MCF 10A (cell line): ENCODE results near the gene PIGU. TPM values are rescaled to one million over a fixed set of nuclear protein-coding genes. Genes with fewer than 3 reads are reported as not detected.

Experiments used
- BruUV-seq: library from RNA; stranded (reverse); fragments of 400-500 nt; replicated peaks from 2 replicates; lab custom pipeline; 2021; lab: Mats Ljungman, UMichigan
- CTCF ChIA-PET: fragments of 300-600 bp; sonication (Branson Sonifier 250); formaldehyde crosslinking; extraction: SDS; loops from one replicate; lab custom pipeline; 2021; ENCODE audit warnings: antibody characterized with exemption, inconsistent platforms; lab: Yijun Ruan, JAX
- POLR2A ChIA-PET: fragments of 300-600, 350-650 bp; sonication (Branson Sonifier 250); formaldehyde crosslinking; extraction: SDS; loops from one replicate; lab custom pipeline; 2020; ENCODE audit warnings: antibody characterized with exemption, inconsistent platforms; lab: Yijun Ruan, JAX
- DNase-seq: peaks from one replicate; pipeline ENCODE4 v3.0.0-alpha.2; 2018; ENCODE audit not compliant: unreplicated experiment
- H3K27ac Mint-ChIP-seq: one replicate; pipeline ENCODE4 v1.8.0; 2022; ENCODE audit warnings: mild to moderate bottlenecking, low read depth, mixed read lengths; ENCODE audit not compliant: unreplicated experiment
- H3K27me3 Mint-ChIP-seq: one replicate; pipeline ENCODE4 v1.8.0; 2022; ENCODE audit warnings: mixed read lengths; ENCODE audit not compliant: insufficient read depth, unreplicated experiment
- H3K36me3 Mint-ChIP-seq: one replicate; pipeline ENCODE4 v1.8.0; 2022; ENCODE audit warnings: mild to moderate bottlenecking, moderate library complexity, mixed read lengths; ENCODE audit not compliant: insufficient read depth, unreplicated experiment
- H3K4me1 Mint-ChIP-seq: one replicate; pipeline ENCODE4 v1.8.0; 2022; ENCODE audit warnings: mixed read lengths; ENCODE audit not compliant: insufficient read depth, unreplicated experiment
- H3K4me3 Mint-ChIP-seq: one replicate; pipeline ENCODE4 v1.8.0; 2022; ENCODE audit warnings: mild to moderate bottlenecking, moderate library complexity, mixed read lengths; ENCODE audit not compliant: unreplicated experiment
- H3K9me3 Mint-ChIP-seq: one replicate; pipeline ENCODE4 v1.8.0; 2022; ENCODE audit warnings: mixed read lengths; ENCODE audit not compliant: unreplicated experiment
- intact Hi-C: fragments of 100-400 bp; cut with micrococcal nuclease; formaldehyde crosslinking; loops from 2 replicates; pipeline ENCODE4 v1.14.1; 2022
- total RNA-seq: library from RNA; stranded (reverse); gene quantifications from 2 replicates; pipeline ENCODE4 v1.2.3, GENCODE V29; 2022
- TF ChIP-seq, protein P1 (sequence below): fragments of 200-600 bp; IDR thresholded peaks from one replicate; pipeline ENCODE4 v1.8.0; 2022; ENCODE audit warnings: antibody characterized with exemption, mild to moderate bottlenecking; ENCODE audit not compliant: unreplicated experiment

PIGU gene
- total RNA-seq, 1 experiment from 2014 or later: 14.5 TPM

DNA sequence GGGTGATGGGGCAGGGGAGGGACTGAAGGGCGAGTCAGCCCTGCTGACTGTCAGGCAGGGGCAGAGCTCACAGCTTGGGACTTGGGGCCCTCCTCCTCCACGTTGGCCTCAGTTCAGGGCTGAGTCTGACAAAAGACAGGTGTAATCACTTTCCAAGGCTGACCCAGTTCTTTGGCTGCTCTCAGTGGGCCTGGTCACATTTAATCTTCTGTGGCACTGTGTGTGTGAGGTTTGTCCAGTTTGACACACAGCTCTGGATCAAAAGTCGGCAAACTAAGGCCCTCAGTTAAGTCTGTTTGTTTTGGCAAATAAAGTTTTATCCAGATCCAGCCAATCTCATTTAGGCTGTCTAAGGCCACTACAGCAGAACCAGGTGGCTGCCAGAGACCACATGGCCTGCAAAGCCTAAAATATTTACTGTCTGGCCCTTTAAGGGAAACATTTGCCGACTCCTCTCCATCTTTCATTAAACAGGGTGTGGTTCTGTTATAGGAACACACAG is 123.5 kb downstream of the PIGU start:
- Mint-ChIP-seq H3K36me3 (peaks cover 7% of the 10 kb centered on the region), H3K27ac (no peak overlapping the region), H3K4me1 (peaks cover 21% of the 10 kb centered on the region), H3K27me3 (no peaks in the 10 kb centered on the region), H3K4me3 (no peak overlapping the region), H3K9me3 (no peaks in the 10 kb centered on the region)
- POLR2A ChIA-PET: interaction anchor here (0.6 to 0.9 kb wide), 2 partner anchors 23 to 244 kb away, joined by 3 read pairs; no protein-coding TSS in a partner anchor
- CTCF ChIA-PET: interaction anchor here (0.8 to 1.2 kb wide), 2 partner anchors 14 to 150 kb away, joined by 3 read pairs; no protein-coding TSS in a partner anchor
- TF ChIP-seq, protein P1, sequence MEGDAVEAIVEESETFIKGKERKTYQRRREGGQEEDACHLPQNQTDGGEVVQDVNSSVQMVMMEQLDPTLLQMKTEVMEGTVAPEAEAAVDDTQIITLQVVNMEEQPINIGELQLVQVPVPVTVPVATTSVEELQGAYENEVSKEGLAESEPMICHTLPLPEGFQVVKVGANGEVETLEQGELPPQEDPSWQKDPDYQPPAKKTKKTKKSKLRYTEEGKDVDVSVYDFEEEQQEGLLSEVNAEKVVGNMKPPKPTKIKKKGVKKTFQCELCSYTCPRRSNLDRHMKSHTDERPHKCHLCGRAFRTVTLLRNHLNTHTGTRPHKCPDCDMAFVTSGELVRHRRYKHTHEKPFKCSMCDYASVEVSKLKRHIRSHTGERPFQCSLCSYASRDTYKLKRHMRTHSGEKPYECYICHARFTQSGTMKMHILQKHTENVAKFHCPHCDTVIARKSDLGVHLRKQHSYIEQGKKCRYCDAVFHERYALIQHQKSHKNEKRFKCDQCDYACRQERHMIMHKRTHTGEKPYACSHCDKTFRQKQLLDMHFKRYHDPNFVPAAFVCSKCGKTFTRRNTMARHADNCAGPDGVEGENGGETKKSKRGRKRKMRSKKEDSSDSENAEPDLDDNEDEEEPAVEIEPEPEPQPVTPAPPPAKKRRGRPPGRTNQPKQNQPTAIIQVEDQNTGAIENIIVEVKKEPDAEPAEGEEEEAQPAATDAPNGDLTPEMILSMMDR: no peak
- intact Hi-C loops: no loop called here
- no TSS peak for BruUV-seq
- DNase-seq: no peak

DNA sequence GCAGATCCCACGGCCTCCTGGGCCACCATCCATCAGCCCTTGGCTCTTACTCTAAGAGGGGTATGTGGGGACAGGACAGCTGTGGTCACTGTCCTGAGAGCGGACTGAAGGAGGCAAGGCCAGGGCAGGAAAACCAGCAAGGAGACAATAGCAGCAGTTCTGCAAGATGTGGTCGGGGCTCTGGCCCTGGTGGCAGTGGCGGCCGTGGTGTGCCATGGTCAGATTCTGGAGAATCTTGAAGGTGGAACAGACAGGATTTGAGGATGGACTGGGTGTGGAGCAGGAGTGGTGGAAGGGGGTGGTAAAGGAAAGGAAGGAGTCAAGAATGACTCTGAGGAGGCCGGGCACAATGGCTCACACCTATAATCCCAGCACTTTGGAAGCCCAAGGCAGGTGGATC is 124.3 kb downstream of the PIGU start:
- DNase-seq: no peak
- Mint-ChIP-seq H3K27ac (no peak overlapping the region), H3K4me1 (peaks cover 14% of the 10 kb centered on the region), H3K27me3 (no peaks in the 10 kb centered on the region), H3K9me3 (no peaks in the 10 kb centered on the region), H3K36me3 (no peaks in the 10 kb centered on the region), H3K4me3 (no peak overlapping the region)
- ChIA-PET CTCF (interaction anchor here (0.6 to 1.2 kb wide), 2 partner anchors 151 to 214 kb away, joined by 3 read pairs; no protein-coding TSS in a partner anchor), POLR2A (no interaction called here)
- intact Hi-C loops: no loop called here
- no TSS peak for BruUV-seq
- TF ChIP-seq, protein P1: no peak

DNA sequence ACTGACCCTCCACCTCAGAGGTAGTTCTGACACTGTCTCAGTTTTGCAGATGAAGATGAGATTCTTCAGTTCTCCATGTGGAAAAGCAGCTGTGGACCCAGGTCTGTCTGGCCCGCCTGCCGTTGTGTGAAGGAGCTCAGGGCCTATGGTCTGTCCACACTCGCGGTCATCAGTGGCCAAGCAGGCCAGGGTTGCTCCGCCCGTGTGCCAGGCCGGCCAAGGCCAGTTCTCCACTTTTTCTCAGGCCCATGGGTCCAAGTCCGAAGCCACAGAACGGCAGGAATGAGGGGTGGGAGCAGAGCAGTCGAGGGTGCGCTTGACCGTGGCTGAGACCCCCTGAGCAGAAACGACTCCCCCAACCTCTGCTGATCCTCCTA is 127.0 kb downstream of the PIGU start:
- Mint-ChIP-seq H3K4me3 (no peak overlapping the region), H3K27me3 (no peaks in the 10 kb centered on the region), H3K36me3 (no peaks in the 10 kb centered on the region), H3K4me1 (peaks cover 11% of the 10 kb centered on the region), H3K9me3 (no peaks in the 10 kb centered on the region), H3K27ac (no peak overlapping the region)
- POLR2A ChIA-PET: no interaction called here
- DNase-seq: no peak
- intact Hi-C loops: no loop called here
- TF ChIP-seq, protein P1: no peak
- CTCF ChIA-PET: interaction anchor here (3.2 kb wide), 1 partner anchor 11 kb away, joined by 16 read pairs; no protein-coding TSS in a partner anchor
- BruUV-seq: no TSS peak

DNA sequence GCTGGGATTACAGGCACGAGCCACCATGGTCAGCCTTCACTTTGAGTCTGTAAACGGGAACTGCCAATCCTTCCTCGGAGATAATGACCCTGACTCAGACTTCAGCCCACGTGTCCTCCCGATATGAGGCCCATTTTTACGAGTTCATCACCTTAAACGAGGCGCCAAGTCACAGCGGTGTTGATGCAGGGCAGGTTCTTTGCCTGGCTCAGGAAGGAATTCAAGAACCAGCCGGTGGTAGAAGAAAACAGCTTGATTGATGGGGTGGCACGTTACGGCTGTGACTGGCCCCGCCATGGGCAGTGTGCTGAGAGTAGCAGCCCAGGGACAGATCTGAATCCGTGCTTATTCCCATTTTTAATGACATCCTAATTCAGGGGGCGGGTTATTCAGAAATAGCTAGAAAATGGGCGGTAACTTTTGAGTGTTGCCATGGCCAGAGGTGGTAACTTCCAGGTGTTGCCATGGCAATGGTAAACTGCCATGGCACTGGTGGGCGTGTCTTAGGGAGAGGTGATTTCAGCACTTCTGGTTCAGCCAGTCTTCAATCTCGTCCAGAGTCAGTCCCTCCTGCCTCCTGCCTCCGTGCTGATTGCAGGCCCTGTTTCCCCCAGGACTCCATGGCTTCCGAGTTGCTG is 127.5 kb downstream of the PIGU start:
- H3K36me3 Mint-ChIP-seq: no peaks in the 10 kb centered on the region
- POLR2A ChIA-PET: no interaction called here
- peaks cover 11% of the 10 kb centered on the region for H3K4me1 Mint-ChIP-seq

More for the DNA sequence above, 127.5 kb downstream of the PIGU start:
- intact Hi-C loops: no loop called here
- CTCF ChIA-PET: interaction anchor here (3.2 kb wide), 1 partner anchor 10 kb away, joined by 16 read pairs; no protein-coding TSS in a partner anchor
- Mint-ChIP-seq H3K27ac (no peak overlapping the region), H3K4me3 (no peak overlapping the region), H3K9me3 (no peaks in the 10 kb centered on the region), H3K27me3 (no peaks in the 10 kb centered on the region)
- TF ChIP-seq, protein P1: no peak
- DNase-seq: no peak
- no TSS peak for BruUV-seq
